HepG2 (cell line): ENCODE results near the gene ZNF217. TPM values are rescaled to one million over a fixed set of nuclear protein-coding genes. Genes with fewer than 3 reads are reported as not detected.
A peak's percentile ranks its signal among the peaks of the same experiment; 100 is the strongest.
"Not testable (repeated sequence)": the region's sequence is repeated elsewhere in the genome, so short reads cannot be mapped to it uniquely, and the experiment has no call there.

Source experiments
- ATAC-seq: fragments of 200-7000 bp; cut with Tn5 transposase; 3 replicates; pipeline ENCODE4 v1.9.1; 2020; ENCODE audit warnings: mild to moderate bottlenecking, moderate library complexity
- BruUV-seq: library from RNA; stranded (reverse); fragments of 400-500 nt; replicated peaks from 2 replicates; lab custom pipeline; 2021; lab: Mats Ljungman, UMichigan
- CTCF ChIA-PET: fragments of 300-600 bp; formaldehyde crosslinking; extraction: SDS; loops from one replicate; lab custom pipeline; 2021; ENCODE audit warnings: low total read pairs, inconsistent platforms, low intra/inter-chr PET ratio; lab: Yijun Ruan, JAX
- POLR2A ChIA-PET: fragments of 350-600 bp; sonication (Branson Sonifier 250); formaldehyde crosslinking; loops from one replicate; lab custom pipeline; 2020; ENCODE audit warnings: antibody characterized with exemption, inconsistent platforms; lab: Yijun Ruan, JAX
- DNase-seq: peaks from one replicate; pipeline ENCODE4 v3.0.0-alpha.2; 2015; ENCODE audit warnings: low spot score
- FAIRE-seq: peaks from 3 replicates; lab custom pipeline; 2011; peaks lifted over from hg19 to GRCh38; lab: Jason Lieb, UNC
- H2AFZ ChIP-seq: one replicate; pipeline ENCODE4 v1.6.1; 2011; ENCODE audit warnings: low read length, inconsistent platforms
- H3K27ac ChIP-seq: fragments of 300-600 bp; 3 replicates; pipeline ENCODE4 v1.8.0; 2011; ENCODE audit warnings: mixed run types, mild to moderate bottlenecking, mixed read lengths, low read length, inconsistent platforms; ENCODE audit not compliant: insufficient read depth; ENCODE audit errors: extremely low read length
- H3K27me3 ChIP-seq, 2 experiments: fragments of 200-600 bp in 1 of 2; 2 replicates in 1 of 2; 3 replicates in 1 of 2; pipeline versions ENCODE4 v1.6.0 to v1.8.0; 2011; ENCODE audit warnings: low read length in 2 of 2, mild to moderate bottlenecking in 2 of 2, moderate library complexity in 2 of 2, inconsistent platforms in 1 of 2; ENCODE audit not compliant: insufficient read depth in 2 of 2, control insufficient read depth in 1 of 2
- H3K36me3 ChIP-seq, 2 experiments: fragments of 200-600 bp in 1 of 2; replicated peaks in 1 of 2; 2 replicates in 1 of 2; 3 replicates in 1 of 2; pipeline versions ENCODE4 v1.5.1 to v1.8.0; 2011; ENCODE audit warnings: low read length in 2 of 2, inconsistent platforms in 1 of 2; ENCODE audit not compliant: insufficient read depth in 2 of 2, control insufficient read depth in 1 of 2
- H3K4me1 ChIP-seq: 2 replicates; pipeline ENCODE4 v1.5.1; 2012; ENCODE audit warnings: low read length, inconsistent platforms; ENCODE audit not compliant: insufficient read depth
- H3K4me2 ChIP-seq: 2 replicates; pipeline ENCODE4 v1.6.0; 2011; ENCODE audit warnings: low read depth, low read length, inconsistent platforms
- H3K4me3 ChIP-seq, 3 experiments: fragments of 200-600 bp in 1 of 3; sonication (generic), shearing (Covaris generic) in 1 of 3; replicated peaks in 1 of 3; 2 replicates each; pipeline ENCODE4 v1.5.1; 2011 to 2016; ENCODE audit warnings: low read length in 3 of 3, inconsistent platforms in 2 of 3, low read depth in 2 of 3, mild to moderate bottlenecking in 2 of 3, control low read depth in 1 of 3, mixed read lengths in 1 of 3; ENCODE audit not compliant: insufficient read depth in 1 of 3
- H3K79me2 ChIP-seq: one replicate; pipeline ENCODE4 v1.6.1; 2011; ENCODE audit warnings: low read length, inconsistent platforms; ENCODE audit not compliant: insufficient read depth
- H3K9ac ChIP-seq: 2 replicates; pipeline ENCODE4 v1.6.0; 2011; ENCODE audit warnings: mild to moderate bottlenecking, low read depth, low read length, inconsistent platforms; ENCODE audit not compliant: insufficient read depth
- H3K9me3 ChIP-seq: 2 replicates; pipeline ENCODE4 v1.5.1; 2012; ENCODE audit warnings: mild to moderate bottlenecking, low read length
- H4K20me1 ChIP-seq: 2 replicates; pipeline ENCODE4 v1.6.0; 2011; ENCODE audit warnings: inconsistent platforms, mild to moderate bottlenecking, low read length, moderate library complexity; ENCODE audit not compliant: insufficient read depth
- ARID4A ChIP-seq: sonication (generic); formaldehyde crosslinking; IDR thresholded peaks from 2 replicates; pipeline ENCODE4 v1.5.0; 2020; ENCODE audit warnings: mild to moderate bottlenecking, missing genetic modification reagents, borderline replicate concordance
- CREM ChIP-seq, 2 experiments: sonication (generic) in 1 of 2; formaldehyde crosslinking in 1 of 2; IDR thresholded peaks; 2 replicates each; pipeline versions ENCODE4 v1.4.0 to v1.6.1; 2016 to 2020; ENCODE audit warnings: antibody characterized with exemption in 1 of 2, mild to moderate bottlenecking in 1 of 2, missing genetic modification reagents in 1 of 2
- DPF2 ChIP-seq: sonication (generic); formaldehyde crosslinking; IDR thresholded peaks from 2 replicates; pipeline ENCODE4 v1.4.0; 2020; ENCODE audit warnings: mild to moderate bottlenecking, low read depth, missing genetic modification reagents, borderline replicate concordance
- MEF2D ChIP-seq: sonication (generic); formaldehyde crosslinking; IDR thresholded peaks from 2 replicates; pipeline ENCODE4 v1.5.1; 2020; ENCODE audit warnings: mild to moderate bottlenecking, missing genetic modification reagents
- RFX1 ChIP-seq: fragments of 450-650 bp; IDR thresholded peaks from 2 replicates; pipeline ENCODE4 v1.6.1; 2017
- THAP11 ChIP-seq: IDR thresholded peaks from 2 replicates; pipeline ENCODE4 v1.6.1; 2016; ENCODE audit warnings: missing biosample characterization, missing genetic modification reagents
- ZNF367 ChIP-seq: sonication (generic); formaldehyde crosslinking; IDR thresholded peaks from 2 replicates; pipeline ENCODE4 v1.4.0; 2020; ENCODE audit warnings: missing genetic modification reagents, borderline replicate concordance
- ZZZ3 ChIP-seq: sonication (generic); formaldehyde crosslinking; IDR thresholded peaks from 2 replicates; pipeline ENCODE4 v1.4.0; 2020; ENCODE audit warnings: missing genetic modification reagents, mild to moderate bottlenecking, borderline replicate concordance
- WGBS: methylation state at CpG from one replicate; pipeline ENCODE4 v1.1.6; 2017; ENCODE audit warnings: low lambda C conversion rate; 5-methylcytosine and 5-hydroxymethylcytosine counted together
- in situ Hi-C: cut with HindIII; loops from 2 replicates; pipeline ENCODE4 v1.10.0; 2017; ENCODE audit warnings: low pct_unique_long_range_greater_than_20kb; ENCODE audit not compliant: extremely low pct_ligation_motif_present
- intact Hi-C: fragments of 100-400 bp; cut with micrococcal nuclease; formaldehyde crosslinking; loops from one replicate; pipeline ENCODE4 v1.10.0; 2022; ENCODE audit not compliant: unreplicated experiment
- polyA plus RNA-seq, 8 experiments: library from polyadenylated mRNA; depleted of rRNA in 3 of 8; stranded (reverse) in 7 of 8; unstranded in 1 of 8; fragments of >200 nt; fragmentation: Illumina TruSeq in 4 of 8; extraction: Trizol in 4 of 8; gene quantifications; 2 replicates each; pipeline versions ENCODE4 v1.2.1 to v1.2.3, GENCODE V29; 2011 to 2016; ENCODE audit warnings: low read depth in 4 of 8, missing spikeins in 1 of 8, mixed read lengths in 1 of 8; ENCODE audit not compliant: insufficient read depth in 1 of 8
- total RNA-seq, 5 experiments: library from RNA; depleted of rRNA; stranded (reverse); fragments of >200 nt; fragmentation: Illumina TruSeq; extraction: Trizol; gene quantifications; 2 replicates each; pipeline ENCODE4 v1.2.3, GENCODE V29; 2016; ENCODE audit warnings: low read depth in 1 of 5

Gene ZNF217
- total and polyA plus RNA-seq, 2 of the 13 experiments (the other 11 are each of a cell fraction or from before 2014, with no cell fraction given), result 22.3 to 29.8 TPM

GRCh38 chr20:53612289-53612688 lies 18.6 kb upstream of the ZNF217 start:
- H3K9ac ChIP-seq, H3K36me3 ChIP-seq, H3K27ac ChIP-seq, BruUV-seq, H3K79me2 ChIP-seq, H3K27me3 ChIP-seq, H2AFZ ChIP-seq, H3K4me3 ChIP-seq, in situ Hi-C loops, H3K4me2 ChIP-seq, H4K20me1 ChIP-seq, DNase-seq, intact Hi-C loops, CTCF ChIA-PET, FAIRE-seq, H3K9me3 ChIP-seq, ATAC-seq: not testable (repeated sequence)
- WGBS, result 95% methylated on average over 8 of the region's 8 CpGs
- POLR2A ChIA-PET, result interaction anchor here (2.8 kb wide), 1 partner anchor 10 kb away, joined by 20 read pairs; no protein-coding TSS in a partner anchor
- TF ChIP-seq ARID4A, result 0 out of 2 replicates have a peak, but pooled peaks have one; percentile 14
- H3K4me1 ChIP-seq, result peaks cover 22% of the 10 kb centered on the region

- no TSS peak for BruUV-seq
- in situ Hi-C loops (no loop called here), intact Hi-C loops (no loop called here)
- Histone ChIP-seq H3K4me3 (no peak overlapping the region), H3K79me2 (no peaks in the 10 kb centered on the region), H3K9me3 (no peaks in the 10 kb centered on the region), H4K20me1 (no peaks in the 10 kb centered on the region), H3K27me3 (no peaks in the 10 kb centered on the region), H2AFZ (peak overlapping the region; percentile 64), H3K4me2 (no peak overlapping the region), H3K9ac (no peak overlapping the region), H3K27ac (no peak overlapping the region), H3K4me1 (peaks cover 26% of the 10 kb centered on the region), H3K36me3 (no peaks in the 10 kb centered on the region)
- ChIA-PET POLR2A (interaction anchor here (0.9 to 1.3 kb wide), 3 partner anchors 12 to 127 kb away, joined by 3 read pairs; no protein-coding TSS in a partner anchor), CTCF (no interaction called here)
- FAIRE-seq (no peak), DNase-seq (no peak), ATAC-seq (no peak)
- WGBS, result 88% methylated on average over 8 of the region's 8 CpGs
- TF ChIP-seq CREM (IDR thresholded peaks at IDR 0.05), result no peak
- no peak for TF ChIP-seq CREM (CRISPR knock-in tag; IDR thresholded peaks at IDR 0.05)
- no peak for TF ChIP-seq DPF2 (CRISPR knock-in tag)
- no peak for TF ChIP-seq ZNF367
- no peak for TF ChIP-seq ARID4A
- TF ChIP-seq THAP11 (CRISPR knock-in tag), result no peak
- TF ChIP-seq ZZZ3, result no peak
- TF ChIP-seq MEF2D (CRISPR knock-in tag), result no peak
- TF ChIP-seq RFX1, result no peak
Observed at GRCh38 chr20:53611449-53611894, 17.8 kb upstream of the ZNF217 start.
